GM21619 (cell line): ENCODE results near the gene AQP4.

ENCODE experiments used
- ATAC-seq: cut with Tn5 transposase; IDR thresholded peaks from one replicate; pipeline ENCODE4 v1.9.1; 2021; ENCODE audit not compliant: unreplicated experiment

Gene AQP4

DNA sequence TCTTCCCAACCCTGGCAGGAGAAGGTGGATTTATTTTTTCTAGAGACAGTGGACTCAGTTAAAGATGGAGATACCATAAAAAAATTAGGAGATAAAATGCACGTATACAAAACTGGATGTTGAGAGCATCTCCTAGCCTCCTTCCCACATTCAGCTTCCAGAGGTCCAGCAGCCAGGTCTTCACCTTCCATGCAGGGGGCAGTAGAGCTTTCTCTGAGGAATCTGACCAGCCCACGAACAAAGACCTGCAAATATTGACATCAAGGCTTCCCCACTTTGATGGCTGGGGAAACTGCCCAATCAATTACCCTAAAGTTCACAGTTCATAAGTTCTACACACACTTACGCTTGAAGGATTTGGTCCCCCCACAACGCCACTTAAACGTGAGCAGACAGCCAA, 24.5 kb downstream of the AQP4 start:
- ATAC-seq = no peak

DNA sequence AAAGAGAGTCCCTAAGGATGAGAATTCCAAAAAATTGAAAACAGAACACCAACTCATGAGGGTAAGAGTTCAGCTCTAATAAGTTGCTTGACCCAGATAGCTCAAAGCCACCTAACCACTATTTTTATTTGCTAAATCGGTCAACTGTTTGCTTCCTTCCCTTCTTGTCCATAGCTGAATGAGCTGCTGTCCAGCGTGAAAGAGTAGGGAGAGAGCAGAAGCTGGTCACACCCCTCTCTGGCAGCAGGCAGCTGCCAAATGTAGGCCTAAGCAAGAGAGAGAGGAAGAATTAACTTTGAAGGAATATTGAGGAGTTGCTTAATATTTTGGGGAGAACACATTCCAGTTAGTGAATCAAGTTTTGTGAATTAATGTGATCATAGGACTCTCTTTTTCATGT, 25.9 kb downstream of the AQP4 start:
- ATAC-seq = no peak

DNA sequence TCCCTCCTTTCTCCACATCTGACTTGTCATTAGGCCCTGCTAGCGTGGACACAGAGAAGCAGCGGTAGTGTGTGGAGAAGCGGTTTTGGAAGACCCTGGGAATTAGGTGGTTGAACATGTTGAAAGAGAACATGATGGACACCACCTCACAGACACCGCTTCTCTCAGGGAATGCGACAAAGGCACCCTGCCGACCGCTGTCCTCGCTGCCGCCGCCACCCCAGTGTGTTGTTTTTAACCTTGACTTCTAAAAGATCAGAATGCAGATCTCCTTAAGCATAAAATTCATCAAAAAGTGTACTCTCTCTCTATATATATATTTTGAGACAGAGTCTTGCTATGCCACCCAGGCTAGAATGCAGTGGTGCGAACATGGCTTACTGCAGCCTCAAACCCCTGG, 33.2 kb downstream of the AQP4 start:
- ATAC-seq = no peak

DNA sequence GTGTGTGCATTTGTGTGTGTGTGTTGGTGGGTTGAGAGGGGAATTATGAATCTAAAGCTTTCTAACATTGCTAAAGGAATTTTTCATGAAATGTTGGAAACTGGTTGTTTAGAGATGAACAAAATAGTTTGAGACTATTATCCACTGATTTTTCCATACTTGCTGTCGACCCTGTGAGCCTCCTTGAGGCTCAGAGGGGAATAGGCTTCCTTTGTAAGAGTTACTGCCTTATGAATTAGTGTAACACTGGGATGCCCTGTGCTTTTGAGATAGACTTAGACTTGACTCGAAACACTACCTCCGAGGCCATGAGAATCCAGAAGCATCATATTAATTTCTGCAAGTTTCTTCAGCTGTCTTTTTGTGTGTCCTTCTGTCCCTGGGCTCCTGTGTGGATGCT, 37.9 kb downstream of the AQP4 start:
- no peak for ATAC-seq

DNA sequence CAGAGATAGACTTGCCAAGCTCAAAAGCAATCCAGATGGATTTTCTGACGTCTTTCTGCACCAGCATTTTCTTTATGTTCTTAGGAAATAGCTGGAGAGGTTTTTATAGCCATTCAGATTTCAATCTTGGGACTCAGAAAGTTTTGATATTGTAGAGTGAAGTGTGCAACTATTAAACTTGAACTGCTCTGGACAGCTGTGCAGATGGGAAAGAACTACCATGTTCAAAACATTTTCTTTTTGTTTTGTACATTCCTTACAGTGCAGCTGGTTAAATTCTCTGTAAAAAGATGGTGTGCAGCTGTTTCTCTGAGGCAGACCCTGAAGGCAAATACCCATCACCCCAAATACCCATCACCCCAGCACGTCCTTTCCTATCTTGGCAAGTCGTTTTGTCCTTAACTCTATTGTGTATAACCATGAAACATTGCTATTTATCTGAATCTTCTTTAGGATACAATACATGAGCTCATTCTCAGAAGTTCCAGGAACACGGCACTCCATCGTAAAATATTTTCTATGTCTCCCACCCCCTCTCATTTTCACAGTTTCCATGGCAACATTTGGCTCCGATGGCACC, 38.8 kb downstream of the AQP4 start:
- ATAC-seq = no peak

DNA sequence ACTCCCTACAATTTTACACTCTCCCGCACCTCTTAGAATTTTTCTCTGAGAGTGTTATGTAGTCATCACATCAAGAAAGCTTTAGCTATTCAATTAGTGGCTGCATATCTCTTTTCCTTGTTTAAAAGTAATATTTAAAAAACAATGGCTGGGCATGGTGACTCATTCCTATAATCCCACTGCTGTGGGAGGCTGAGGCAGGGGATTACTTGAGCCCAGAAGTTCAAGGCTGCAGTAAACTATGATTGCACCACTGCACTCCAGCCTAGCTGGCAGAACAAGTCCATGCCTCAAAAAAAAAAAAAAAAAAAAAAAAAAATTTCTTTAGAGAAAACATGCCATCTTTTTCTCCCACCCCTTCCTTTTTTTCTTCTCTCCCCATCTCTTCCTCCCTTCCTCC, 44.3 kb downstream of the AQP4 start:
- no peak for ATAC-seq

DNA sequence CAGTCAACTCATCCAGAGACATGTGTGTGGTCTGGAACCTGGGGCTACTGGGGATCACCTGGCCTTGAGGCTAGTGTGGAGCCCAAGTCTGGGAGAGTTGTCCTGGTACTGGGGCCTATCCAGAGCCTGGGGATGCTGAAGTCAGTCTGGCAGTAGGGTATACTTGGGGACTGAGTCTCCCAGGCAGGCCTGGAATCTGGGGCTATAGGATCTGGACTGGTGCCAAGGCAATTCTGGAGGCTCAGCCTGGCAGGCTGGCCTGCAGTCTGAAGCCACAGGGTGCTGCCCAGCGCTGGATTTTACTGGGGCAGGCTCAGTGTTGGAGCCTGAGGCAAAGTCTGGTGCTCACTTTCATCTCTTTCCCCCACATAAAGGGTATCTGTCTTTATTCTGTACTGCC, 46.5 kb downstream of the AQP4 start:
- ATAC-seq = no peak

DNA sequence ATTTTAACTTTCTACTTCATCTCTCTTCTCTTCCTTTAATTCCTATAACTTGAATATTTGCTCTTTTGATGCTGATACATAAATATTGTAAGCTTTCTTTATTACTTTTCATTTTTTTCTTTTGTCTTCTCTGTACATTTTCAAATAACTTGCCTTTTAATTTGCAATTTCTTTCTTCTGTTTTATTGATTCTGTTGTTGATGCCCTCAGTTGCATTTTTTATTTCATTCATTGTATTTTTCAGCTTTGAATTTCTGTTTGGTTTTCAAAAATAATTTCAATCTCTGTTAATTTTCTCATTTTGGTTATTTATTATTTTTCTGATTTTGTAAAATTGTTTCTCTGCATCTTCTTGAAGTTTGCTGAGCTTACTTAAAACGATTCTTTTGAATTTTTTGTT, 47.0 kb downstream of the AQP4 start:
- no peak for ATAC-seq

DNA sequence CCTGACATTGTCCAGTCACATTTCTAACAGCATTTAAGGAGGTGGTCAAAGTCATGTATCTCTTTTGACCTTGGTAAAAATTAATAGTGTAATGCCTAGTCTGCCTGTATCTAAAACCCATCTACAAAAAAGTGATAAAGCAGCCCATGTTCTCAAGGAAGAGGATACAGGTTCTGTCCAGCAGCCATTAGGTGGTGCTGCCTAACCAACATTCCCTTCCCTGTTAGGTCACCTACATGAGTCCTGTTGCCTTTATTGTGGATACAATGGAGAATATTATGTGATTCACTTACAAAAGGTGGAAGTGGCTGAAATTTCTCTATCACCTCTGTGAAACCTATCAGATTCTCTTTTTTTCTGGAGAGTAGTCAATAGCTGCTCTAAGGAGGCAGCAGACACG, 52.5 kb downstream of the AQP4 start:
- ATAC-seq = no peak

DNA sequence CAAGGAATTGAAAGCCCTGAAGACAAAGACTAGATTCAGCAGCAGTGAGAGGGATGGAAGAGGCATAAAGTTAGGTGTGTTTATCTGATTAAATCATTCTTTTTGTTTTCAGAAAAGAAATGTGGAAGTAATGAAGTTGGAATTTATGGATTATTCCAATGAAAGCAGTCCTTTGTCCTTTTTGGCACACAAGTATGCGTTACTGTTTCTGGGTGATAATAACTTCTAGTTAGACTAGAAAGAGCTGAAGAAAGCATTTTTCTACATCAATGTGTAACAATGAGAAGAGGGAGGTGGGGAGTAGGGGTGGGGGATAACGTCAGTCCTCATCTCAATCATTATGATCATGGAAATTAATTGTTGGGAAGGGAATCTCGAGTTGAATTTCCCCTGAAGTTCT, 53.0 kb downstream of the AQP4 start:
- no peak for ATAC-seq

DNA sequence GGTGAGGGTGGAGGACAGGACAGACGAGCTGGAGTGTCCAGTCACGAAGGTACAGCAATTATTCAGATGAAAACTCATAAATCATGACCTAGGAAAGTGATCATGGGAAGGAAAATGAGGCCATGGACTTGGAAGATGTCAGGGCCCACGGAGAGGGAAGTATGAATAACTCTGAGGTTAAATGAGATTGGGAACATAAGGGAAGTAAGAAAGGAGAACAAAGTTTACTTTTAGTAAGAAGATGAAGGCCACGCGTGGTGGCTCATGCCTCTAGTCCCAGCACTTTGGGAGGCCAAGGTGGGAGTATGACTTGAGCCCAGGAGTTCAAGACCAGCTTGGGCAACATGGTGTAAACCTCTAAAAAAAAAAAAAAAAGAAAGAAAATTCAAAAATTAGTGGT, 56.2 kb downstream of the AQP4 start:
- no peak for ATAC-seq

DNA sequence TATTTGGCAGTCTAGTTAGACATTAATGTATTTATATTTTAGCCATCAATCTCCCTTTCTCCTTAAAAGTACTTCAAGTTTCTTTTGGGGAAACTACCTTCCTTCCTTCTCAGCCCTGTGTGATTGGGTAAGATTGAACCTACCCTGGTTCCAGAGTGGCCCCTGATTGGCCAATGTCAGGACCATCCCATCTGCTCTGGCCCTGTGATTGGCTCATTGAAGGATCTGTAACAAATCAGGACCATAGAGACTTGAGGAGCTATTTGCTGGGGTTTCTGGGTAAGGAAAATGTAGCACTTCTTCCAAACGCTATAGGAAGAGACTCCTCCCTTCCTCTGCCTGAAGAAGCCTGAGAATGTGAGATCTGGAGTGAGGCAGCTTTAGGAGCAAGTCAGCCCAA, 59.3 kb downstream of the AQP4 start:
- no peak for ATAC-seq

DNA sequence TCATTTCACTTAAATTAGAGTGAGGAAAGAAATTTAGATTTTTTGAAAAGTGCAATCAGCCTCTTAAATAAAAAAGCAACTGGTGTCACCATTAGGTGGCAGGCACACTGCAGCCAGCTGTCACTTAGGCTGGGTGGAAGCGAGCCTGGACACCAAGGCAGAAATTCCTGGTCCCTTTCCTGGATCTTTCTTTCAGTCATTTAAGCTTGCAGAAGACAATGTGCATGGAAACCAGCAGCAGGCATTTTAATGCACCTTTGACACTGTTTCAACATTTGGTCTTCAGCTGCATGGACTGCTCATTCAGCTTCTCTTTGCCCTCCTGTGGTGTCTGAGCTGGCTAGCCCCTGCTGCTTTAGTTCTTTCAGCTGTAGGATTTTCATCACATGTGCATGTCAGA, 61.0 kb downstream of the AQP4 start:
- no peak for ATAC-seq

DNA sequence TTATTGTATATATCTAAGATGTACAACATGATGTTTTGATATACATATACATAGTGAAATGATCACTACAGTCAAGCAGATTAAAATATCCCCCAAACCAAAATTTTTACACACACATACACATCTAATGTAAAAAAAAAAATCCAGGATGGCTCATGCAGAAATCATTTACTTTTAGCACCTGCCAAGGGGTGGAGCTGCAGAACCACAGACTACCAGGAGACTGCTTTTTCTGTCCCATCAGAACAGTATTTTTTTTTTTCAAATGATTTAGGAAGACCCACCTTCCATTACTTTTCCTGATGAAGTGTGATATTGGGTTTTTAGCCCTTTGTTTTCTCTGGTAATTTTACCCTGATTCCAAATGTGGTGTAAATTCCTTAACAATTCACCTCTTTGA, 61.9 kb downstream of the AQP4 start:
- no peak for ATAC-seq

DNA sequence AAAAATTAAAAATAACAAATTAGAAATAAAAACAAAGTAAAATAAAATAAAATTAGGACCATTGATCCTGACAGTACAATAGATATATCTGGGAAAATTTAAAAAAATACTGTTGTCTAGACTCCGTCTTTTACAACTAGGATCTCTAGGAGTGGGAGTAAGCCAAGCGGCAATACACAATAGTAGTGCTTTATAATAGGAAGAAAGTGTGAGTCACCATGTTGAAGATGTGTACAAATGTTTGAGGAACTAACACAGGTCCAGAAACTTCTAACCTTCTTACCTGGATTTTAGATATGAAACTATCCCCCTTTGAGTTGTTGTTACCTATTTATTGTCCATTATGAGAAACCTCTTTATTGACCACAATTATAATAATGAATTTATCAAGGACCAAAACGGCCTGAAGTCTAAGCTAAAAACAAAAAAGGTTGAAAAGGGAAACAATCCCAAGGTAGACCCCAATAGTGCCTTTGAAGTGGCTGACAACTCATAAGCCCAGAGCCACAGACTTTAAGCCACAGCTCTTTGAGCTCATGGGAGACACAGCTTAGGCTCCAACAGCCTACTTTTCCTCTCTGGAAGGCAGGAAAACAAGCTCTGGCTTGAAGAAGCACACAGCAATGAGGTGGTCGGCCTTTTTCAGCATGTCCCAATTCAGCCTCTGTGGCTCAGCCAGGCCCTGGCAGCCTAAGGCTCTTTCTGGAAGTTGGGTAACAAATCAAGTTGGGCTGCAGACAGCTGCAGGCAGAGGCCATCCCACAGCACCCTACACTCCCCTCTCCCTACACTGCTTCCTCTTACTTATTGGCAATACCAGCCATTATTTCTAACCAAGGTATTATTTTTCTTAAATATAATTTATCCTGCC, 62.9 kb downstream of the AQP4 start:
- ATAC-seq = no peak
